Activated effector memory CD4-positive, alpha-beta T cell treated with Interleukin-2 at 50 U/mL for 16 hours (primary cell): ENCODE measurements around the gene PPP3R1.
A peak's percentile ranks its signal among the peaks of the same experiment; 100 is the strongest.

Experiments
- DNase-seq: peaks from one replicate; pipeline ENCODE4 v3.0.0-alpha.2; 2020

PPP3R1 gene

GRCh38 chr2:68252400-68253218, at the start of gene PPP3R1:
Gene PPP3R1, minus strand, starts transcription at chr2:68252532. Its CDS starts 405 bp downstream, at chr2:68252127.
- DNase-seq, result peak; percentile 96

DNA sequence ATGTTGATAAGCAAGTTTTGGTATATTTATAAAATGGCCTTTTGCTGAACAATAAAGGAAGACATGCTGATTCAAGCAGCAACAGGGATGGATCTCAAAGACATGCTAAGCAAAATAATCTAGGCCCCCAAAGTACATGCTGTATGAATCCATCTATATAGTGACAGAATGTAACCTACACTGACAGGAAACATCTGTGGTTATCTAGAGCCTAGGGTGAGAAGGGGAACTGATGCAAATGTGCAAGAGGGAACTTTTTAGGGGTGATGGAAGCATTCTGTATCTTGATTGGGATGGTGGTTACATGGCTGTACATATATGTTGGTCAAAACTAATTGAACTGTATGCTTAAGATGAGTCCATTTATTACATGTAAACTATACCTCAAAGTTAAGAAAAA, 43.2 kb upstream of the PPP3R1 start:
- no peak for DNase-seq

DNA sequence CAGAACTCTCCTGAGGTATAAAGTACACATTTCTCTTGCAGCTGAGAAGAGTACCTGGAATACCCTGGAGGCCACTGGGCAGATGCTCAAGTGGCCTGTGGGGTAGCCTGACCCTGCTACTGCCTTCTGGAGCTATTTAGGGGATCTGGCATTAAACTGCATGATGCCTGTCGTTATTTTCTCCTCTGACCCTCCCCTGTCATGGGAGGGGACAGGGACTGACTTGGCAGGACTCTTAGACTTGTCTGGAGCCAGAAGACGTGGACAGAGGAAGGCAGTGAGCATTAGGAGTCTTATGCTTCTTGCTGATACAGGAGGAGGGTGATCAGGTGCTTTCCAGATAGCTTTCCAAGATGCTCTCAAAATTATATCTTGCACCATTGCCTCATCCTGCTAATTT, 42.6 kb upstream of the PPP3R1 start:
- no peak for DNase-seq

GRCh38 chr2:68294187-68294586, 41.9 kb upstream of the PPP3R1 start:
- DNase-seq, result no peak

DNA sequence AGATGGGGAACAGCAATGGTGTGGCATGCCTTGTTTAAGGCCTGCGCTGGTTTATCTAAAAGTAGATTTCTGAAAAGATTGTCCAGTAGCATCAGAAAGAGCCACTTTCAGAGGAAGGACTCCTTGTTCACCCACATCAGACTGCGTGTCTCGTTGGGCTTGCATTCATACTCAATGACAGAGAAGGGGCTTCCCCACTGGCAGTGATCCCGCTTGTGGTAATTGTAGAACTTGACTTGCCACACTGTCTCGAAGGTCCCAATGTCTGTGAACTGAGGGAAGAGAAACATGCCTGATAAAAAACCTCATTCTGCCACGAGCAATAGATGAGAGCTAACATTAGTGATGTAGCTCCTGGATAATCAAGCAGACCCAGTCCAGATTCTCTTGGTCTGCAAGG, 41.4 kb upstream of the PPP3R1 start:
- no peak for DNase-seq

GRCh38 chr2:68293024-68293423, 40.7 kb upstream of the PPP3R1 start:
- no peak for DNase-seq

DNA sequence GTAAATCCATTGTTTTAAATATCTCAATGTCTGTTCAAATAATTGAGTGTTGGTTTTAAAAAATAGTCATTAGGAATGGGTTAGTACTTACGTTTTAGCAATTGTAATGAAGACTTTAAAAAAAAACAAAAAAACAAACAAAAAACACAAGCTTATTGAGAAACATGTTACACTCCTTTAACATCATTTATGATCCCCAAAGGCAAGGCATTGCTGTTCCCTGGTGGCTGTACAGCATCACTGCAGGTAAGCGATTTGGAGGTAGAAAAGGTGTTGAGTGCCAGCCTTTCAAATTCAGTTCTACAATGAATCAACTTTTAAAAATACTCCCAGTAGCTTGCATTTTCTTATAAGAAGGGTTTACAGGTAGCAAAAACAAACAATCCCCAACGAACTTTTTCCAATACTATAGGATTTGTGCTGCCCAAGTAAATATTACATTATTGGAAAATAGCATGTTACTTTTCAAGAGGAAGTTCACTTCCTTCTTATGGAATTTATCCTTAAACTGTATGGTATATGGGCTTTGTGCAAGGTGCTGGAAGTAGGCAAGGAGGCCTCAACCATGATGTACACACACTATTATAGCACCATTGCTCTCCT, 39.9 kb upstream of the PPP3R1 start:
- DNase-seq, result no peak

- DNase-seq, result no peak
These were observed 39.0 kb upstream of the PPP3R1 start for GRCh38 chr2:68291314-68291713.

- no peak for DNase-seq
These were observed 38.6 kb upstream of the PPP3R1 start for GRCh38 chr2:68290901-68291300.

DNA sequence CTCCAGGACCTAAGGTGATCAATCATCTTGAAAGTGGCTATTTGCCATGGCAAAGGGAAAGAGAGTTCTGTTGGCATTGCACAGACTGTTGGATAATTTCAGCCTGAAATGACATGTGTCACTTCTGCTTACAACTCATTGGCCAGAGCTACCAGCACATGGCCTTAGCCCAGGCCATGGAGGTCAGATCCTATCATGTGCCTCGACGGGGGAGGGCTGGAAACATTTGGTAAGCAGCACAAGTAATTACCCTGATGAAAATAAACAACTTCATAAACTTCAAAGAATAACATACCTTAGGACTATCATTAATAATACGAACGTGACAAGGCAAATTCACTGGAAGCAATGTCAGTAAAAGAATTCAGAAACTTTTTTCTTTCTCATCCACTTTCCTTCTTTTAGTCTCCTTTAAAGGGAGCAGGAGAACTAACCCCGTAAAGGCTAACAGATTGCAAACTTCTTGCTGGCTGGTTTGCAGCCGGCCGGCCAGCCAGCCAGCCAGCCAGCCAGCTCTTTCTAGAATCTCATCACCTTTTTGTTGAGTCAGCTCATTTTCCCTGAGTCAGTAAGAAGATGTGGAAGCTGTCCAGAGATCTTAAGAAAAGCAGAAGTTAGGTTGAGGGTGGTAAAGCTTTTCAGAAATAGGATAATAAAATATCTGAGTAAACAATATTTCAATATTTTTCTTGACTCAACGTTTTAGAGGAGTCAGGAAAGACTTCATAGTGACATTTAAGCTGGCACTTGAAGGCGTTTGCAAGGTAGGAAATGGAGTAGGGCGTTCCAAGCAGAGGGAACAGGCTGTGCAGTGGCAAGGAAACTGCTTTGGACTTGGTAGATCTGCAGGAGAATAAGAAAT, 35.5 kb upstream of the PPP3R1 start:
- no peak for DNase-seq

DNA sequence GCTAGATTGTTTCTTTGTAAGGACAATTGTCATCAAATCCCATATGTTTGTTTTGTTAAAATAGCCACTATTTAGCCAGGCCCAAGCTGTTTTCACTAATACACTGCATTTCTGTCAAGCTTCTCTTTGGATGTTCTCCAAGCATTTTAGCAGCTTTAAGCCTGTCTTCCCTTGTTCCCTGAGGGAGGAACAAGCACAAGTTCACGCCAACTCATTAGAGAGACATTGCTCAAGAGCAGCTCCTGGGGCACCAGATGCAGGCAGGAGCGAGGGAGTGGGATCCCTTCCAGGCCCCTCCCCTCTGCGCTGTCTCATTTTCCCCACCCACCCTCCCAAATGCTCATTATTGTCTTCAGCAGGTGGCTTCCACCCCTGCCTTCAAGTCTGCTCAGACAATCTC, 32.6 kb upstream of the PPP3R1 start:
- no peak for DNase-seq

DNA sequence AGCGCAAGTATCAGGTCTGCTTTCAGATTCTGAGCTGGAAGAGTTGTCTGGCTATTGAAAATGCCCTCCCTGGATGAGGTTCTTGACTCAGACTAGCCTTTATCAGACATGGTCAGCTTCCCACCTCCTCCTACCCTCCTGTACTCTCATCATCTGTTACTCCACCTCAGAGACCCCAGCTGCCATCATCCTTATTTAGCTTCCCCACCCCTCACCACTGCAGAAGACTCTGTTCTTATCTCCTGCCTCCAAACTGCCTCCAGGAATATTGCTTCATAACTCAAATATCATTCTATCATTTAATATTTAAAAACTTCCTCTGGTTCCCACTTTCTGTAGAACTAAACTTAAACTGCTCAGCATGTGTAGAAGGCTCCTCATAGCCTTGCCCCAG, 31.1 kb upstream of the PPP3R1 start:
- no peak for DNase-seq

- no peak for DNase-seq
These were observed 30.6 kb upstream of the PPP3R1 start for GRCh38 chr2:68282811-68283418.

DNA sequence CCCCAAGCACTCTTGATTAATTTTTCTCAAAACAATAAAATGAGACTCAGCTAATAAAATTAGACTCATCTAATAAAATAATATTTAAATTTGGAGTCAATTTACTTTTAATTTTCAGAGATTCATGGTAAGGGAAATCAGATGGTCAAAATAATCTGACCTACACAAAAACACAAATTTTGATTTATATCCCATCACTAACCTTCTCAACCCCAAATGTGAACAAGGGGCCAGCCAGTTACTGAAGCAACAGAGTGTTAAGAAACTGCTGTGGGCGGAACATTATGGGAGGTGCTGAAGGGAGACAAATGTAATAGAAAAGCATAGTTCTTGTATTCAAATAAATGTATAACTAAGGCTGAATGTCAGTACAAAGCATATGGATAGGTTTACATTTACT, 28.5 kb upstream of the PPP3R1 start:
- no peak for DNase-seq

GRCh38 chr2:68280348-68280747, 28.0 kb upstream of the PPP3R1 start:
- no peak for DNase-seq

DNA sequence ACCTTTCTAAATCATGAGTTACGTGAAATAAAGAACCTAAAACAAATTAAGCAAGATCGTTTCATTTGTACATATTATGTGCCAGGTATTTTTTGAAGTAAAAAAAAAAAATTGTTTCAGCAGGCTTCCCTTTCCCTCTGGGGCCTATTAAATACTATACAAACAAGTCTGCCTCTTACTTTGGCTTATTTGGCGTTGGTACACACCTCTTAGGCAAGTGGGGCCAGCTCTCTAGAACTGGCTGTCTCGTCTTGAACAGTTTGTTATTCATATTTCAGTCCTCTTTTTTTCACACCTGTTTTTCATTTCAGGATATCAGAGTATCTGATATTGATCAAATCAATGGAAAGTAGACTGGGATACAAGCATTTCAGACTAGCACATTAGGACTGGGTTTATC, 27.4 kb upstream of the PPP3R1 start:
- no peak for DNase-seq

DNA sequence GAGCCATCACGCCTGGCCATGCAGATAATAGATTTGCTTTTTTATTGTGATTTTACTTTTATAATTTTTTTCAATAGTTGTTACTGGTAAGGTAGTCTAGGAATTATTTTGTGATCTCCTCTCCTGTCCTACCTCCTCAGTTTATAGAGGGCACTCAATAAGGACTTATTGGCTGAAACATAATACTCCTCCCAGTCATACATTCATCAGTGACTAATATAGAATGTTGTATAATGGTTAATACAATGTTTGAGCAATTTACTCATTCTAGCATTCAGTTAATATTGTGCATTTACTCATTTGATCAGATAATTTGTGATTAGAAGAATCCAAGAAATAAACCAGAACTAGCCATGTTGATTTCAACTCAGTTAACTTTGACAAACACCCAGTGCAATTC, 25.8 kb upstream of the PPP3R1 start:
- DNase-seq, result no peak

- DNase-seq, result no peak
These were observed 21.7 kb upstream of the PPP3R1 start for GRCh38 chr2:68274022-68274421.

GRCh38 chr2:68272246-68272994, 20.1 kb upstream of the PPP3R1 start:
- no peak for DNase-seq

DNA sequence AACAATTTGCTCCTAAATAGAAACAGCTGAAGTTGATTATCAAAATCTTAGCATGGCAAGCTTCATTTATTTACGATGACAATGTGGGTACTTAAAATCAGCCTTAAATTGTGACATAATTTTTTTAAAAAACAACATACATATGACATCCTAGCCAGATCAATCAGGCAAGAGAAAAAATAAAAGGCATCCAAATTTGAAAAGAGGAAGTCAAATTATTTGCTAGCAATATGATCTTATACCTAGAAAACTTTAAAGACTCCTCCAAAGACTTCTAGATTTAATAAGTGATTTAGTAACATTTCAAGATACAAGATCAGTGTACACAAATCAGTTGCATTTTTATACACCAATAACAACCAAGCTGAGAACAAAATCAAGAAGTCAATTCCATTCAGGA, 14.3 kb upstream of the PPP3R1 start:
- no peak for DNase-seq

GRCh38 chr2:68263632-68264031, 11.3 kb upstream of the PPP3R1 start:
- DNase-seq, result no peak

DNA sequence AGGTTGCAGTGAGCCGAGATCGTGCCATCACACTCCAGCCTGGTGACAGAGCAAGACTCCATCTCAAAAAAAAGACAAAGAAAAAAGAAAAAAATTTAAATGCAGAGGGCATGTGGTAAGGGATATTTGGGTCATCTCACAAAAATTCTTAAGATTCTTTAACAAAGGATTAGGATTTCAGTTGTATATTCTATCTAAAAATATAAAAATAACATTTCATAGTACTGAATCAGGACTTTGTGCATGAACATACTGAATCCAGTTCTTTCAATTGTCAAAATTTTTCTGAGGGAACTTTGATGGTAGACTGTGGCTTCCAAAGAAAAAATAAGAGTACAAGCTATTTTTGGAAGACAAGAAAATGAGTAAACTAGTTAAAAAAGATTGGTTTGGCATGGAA, 6.5 kb upstream of the PPP3R1 start:
- no peak for DNase-seq

DNA sequence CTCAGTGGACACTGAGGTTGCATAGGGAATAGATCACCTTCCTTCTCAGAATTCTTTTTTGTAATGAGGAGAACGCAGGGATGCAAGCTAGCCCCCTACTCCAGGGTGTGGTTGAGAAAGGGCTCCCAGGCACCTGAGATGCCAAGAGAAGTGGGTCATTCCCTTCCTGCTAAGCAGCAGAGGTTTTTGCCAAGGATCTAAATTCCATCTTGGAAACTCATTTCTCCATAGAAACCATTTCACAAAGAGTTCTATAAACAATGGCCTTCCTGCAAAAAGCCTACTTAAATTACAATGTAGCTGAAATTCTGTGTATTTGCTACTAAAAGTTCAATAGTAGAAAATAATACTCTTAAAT, 3.7 kb upstream of the PPP3R1 start:
- no peak for DNase-seq
